DMS53 (cell line): ENCODE results near the gene ABCA4.

ENCODE experiments used
- DNase-seq: peaks from one replicate; lab custom pipeline; 2025; lab: John Stamatoyannopoulos, UW

Gene ABCA4

GRCh38 chr1:94083681-94084080 is 37.3 kb downstream of the ABCA4 start:
- DNase-seq: peak; percentile 78

DNA sequence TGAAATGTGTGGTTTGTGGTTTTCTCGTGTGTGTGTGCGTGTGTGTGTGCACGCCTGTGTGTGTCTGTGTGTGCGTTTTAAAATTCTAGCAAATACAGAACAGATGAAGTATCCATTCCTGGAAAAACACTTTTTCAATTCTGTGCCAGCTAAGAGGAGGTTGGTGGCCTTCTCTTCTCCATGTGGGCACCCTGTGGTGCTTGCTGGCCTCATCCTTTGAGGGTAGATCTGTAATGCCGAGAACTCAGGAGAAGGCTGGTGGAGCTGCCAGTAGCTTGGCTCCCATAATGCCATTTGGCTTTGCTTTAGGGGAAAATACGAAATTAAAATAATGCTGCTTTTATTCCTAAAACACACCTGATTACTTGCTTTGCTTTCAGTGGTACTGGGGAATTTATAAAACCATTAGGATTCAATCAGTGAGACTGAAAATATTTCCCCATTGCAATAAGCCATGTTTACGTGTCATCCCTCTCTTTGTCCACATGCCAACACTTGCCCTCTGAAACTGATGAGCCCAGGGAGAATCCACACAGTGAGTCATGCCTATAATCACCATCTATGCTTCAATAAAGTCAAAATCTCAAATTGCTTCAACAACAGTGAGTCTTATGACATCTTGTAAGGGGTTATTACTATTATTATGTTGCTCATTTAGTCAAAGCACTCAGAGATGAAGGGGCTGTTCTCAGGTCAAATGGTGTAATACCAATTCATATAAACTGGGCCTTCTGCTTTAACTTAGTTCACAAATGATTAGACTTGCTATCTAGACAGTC is 39.2 kb downstream of the ABCA4 start:
- peak; percentile 78 for DNase-seq

DNA sequence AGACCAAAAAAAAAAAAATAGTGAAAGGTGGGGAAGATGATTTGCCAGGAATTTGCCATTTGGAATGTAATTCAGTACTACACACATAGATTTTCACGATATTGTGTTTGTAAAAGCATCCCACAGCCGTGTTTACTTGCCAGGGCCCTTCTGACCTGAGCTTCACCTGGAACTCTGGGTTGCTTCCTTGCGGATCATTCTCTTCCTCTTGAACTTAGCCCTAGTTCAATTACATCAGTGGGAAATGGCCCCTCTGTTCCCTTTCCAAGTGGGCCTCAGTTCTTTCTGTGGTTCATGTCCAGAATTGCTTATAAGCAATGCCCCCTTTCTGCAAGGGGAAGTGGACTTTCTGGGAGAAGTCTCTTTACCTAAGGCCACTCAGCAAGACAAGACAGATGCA is 41.0 kb downstream of the ABCA4 start:
- peak; percentile 30 for DNase-seq

DNA sequence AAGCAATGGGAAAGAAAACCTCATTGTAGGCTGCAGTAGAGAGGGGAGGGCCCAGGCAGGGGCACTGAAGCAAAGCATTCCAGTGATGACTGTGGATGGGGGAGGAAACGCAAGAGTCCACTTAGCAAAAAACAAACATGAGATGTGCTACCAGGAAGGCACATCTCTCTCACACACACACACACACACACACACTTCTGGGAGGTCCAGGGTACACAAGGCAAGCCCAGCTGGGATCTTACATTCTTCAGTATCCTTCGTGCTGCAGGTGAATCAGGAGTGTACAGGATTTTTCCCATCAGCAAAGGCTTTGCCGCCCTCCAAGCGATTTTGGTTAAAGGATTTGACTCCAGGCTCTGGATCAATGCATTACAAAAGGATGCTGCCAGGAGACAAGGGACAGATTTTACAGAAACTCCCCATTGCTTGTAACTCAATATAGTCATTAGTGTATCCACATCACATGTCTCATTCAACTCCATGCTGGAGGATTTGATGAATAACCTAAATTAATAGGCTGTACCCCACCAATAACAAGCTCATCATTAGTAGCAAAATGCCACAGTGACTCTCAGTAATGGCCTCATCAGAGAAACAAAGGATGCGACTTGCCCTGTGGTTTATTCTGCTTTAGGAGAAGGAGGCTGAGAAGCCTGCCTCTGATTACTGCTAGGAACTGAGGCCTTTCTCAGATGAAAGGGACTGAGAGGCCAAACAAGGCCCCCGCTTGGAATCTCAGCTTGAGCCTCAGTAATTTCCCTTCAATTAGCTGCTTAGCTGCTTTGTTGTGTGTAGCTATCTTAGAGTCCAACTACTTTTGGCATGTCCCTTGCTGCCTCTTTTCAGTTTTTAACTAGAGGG is 41.6 kb downstream of the ABCA4 start:
- peak; percentile 97 for DNase-seq

DNA sequence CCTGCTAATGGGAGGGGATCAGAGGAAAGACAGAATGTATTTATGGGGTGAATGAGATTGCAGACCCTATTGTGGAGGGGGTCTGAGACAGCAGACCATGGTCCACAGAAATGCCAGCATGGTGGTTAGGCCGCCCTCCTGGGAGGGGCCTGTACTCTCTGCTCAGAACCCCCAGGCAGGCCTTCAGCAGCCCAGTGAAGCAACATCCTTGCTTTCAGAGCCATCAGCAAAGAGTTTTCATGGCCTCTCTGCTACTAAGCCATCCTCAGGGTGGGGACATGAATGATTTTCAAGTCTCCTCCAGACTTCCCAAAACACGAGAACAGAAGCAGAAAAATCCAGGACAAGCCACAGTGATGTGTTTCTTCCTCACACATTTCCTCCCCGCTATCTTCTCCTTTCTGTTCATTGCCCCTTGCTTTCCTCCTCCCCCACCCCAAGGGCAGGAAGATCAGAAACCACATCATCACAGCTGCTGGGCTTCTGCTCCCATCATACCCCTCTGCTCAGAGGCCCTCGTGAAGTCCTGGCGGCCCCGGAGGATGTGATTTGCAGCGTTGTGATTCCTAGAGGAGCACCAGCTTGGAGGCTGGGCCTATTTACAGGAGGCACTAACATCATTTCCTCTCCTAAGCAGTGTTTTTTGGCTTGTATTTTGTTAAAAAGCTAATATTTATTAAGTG is 48.0 kb downstream of the ABCA4 start:
- DNase-seq: no peak

DNA sequence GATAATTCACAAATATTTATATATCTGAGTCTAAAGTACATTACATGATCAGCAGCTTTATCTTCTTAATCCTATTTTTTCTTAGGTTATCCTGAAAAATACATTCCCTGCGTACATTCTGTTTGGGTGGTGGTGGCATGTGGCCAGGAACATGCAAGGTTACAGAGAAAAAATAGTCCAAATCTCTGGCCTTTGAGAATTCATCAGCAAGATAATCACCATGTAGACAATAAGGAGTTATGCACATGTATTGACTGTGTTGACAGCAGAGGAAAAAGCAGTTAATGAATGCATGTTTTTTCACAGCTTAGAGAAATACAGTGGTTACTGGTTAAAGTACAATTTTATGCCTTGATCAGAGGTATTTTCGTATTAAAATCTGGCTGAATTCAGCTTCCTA is 49.0 kb downstream of the ABCA4 start:
- DNase-seq: no peak

DNA sequence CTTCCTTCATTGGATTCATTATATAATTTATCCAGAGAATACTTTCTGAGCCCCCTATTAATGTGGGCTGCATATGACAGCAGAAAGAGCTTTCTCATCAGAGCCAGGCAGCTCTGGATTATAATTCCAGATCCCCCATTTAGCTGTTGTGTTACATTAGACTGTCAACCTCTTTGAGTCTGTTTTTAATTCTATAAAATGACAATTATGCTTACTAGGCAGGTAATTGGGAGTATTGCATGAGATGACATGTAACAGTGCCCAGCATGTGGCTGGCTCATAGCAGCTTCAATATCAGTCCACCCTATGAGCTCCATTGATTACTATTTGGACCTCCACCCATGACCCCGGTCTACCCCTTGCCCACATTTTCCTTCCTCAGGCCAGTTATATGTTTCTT is 49.6 kb downstream of the ABCA4 start:
- no peak for DNase-seq

DNA sequence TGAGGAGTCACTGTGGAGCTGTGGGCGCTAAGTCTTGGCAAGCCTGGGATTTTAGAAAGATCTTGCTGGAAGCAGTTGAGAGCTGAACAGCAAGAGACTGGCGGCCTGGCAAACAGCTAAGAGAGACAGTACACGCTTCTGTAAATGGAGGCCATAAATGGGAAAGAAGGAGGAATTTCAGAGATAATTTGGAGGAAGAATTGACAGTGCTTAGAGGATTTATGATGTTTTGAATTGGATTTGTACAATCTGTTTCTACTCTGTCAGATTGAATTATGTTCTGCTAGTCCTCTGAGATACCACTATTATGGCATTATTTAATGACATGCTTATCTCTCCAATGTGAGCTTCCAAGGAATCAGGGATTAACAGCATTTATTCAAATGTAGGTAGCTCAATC is 50.1 kb downstream of the ABCA4 start:
- DNase-seq: no peak

DNA sequence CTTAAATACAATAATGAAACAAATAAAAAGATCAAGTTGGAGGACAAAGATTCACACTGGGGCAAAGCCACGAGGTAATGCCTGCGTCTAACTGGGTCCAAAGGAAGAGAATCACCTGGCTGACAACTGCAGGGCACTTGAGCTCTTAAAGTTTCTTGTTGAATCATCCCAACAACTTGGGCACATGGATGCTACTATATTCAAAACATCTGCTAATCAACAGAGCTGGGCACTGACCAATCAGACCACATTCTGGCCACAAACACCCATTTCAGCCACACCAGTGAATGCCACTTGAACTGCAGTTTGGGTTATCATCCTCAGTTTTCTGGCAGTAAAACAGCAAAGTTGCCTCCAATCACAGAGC is 51.0 kb downstream of the ABCA4 start:
- no peak for DNase-seq

GRCh38 chr1:94068999-94069918 is 51.7 kb downstream of the ABCA4 start:
- DNase-seq: peak; percentile 100

- peak; percentile 99 for DNase-seq
These were observed 52.6 kb downstream of the ABCA4 start for GRCh38 chr1:94068096-94068998.

DNA sequence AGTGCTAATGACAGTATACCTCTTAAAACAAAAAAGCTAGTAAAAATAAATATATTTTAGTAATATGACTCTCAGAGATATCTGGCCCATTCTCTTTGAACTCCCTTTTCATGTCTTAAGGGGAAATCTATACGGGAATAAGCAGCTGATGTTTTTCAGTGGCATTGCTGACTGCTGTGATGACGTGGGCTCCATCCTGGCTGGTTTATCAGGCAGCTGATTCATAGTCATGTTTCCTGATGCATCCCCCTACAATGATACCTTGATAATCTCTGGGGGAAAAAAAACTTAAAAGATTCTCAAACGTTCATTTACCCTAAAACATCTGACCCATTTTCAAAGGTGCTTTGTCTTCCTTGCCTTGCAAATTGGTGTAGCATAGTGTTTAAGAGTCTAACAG is 53.8 kb downstream of the ABCA4 start:
- no peak for DNase-seq

- peak; percentile 80 for DNase-seq
These were observed 57.6 kb downstream of the ABCA4 start for GRCh38 chr1:94063379-94063778.

GRCh38 chr1:94061513-94062443 is 59.2 kb downstream of the ABCA4 start:
- DNase-seq: peak; percentile 92

- no peak for DNase-seq
These were observed 60.2 kb downstream of the ABCA4 start for GRCh38 chr1:94060720-94061119.

DNA sequence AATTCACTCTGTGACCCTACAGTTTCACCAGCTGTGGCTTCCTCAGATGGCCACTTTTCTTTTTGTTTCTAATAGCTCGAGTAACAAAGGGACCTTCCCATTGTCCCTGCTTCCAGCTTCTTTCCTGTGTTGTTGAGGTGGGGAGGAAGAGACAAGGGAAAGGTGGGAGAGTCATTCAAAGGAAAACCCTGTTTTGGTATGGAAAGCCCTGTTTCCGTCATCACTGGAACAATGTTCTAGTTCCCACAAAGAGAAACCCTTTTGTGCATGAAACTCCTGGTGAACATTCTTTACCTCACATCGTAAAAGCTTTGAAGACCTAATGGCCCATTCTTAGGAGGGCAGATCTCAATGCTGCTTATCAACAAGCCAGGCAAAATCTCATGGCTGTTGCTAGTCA is 62.2 kb downstream of the ABCA4 start:
- DNase-seq: no peak

- peak; percentile 73 for DNase-seq
These were observed 64.0 kb downstream of the ABCA4 start for GRCh38 chr1:94056996-94057395.

DNA sequence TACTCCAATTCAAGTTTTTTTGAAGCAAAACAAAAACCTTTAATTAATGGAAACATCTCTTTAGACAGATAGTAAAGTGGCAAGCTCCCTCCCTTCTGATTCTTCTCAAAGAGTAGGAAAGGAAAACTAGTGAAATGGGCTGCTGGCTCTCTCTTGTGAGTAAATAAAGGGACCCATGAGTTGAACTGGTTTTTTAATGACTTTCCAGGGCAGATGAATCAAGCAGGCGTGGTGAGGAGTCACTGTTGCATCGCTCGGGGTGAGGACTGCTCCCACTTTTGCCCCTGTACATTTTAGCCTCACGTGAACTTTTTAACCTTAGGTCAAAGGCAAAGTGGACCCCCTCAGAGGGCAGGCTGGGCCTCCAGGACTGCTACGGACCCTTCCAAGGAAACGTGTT is 64.8 kb downstream of the ABCA4 start:
- DNase-seq: no peak

- DNase-seq: no peak
These were observed 65.4 kb downstream of the ABCA4 start for GRCh38 chr1:94055459-94056122.
